Activated CD8-positive, alpha-beta T cell treated with anti-CD3 and anti-CD28 coated beads, Interleukin-2, amount 10 ng/mL, durations not matched to agents 7 days and 5 days (primary cell): Measurements from ENCODE around the gene PDE11A. TPM values are rescaled to one million over a fixed set of nuclear protein-coding genes. Genes with fewer than 3 reads are reported as not detected.

Experiments used
- ATAC-seq: fragments of 150-1000 bp; cut with Tn5 transposase; one replicate; pipeline ENCODE4 v1.10.0; 2021; ENCODE audit warnings: moderate library complexity
- CTCF ChIA-PET: fragments of 350-600 bp; sonication (Branson Sonifier 250); formaldehyde crosslinking; loops from one replicate; lab custom pipeline; 2021; ENCODE audit warnings: antibody characterized with exemption; lab: Charles Lee
- POLR2A ChIA-PET: fragments of 350-600 bp; sonication (Branson Sonifier 250); formaldehyde crosslinking; loops from one replicate; lab custom pipeline; 2021; ENCODE audit warnings: antibody characterized with exemption; lab: Charles Lee
- DNase-seq: peaks from one replicate; pipeline ENCODE4 v3.0.0-alpha.2; 2020
- H3K27ac Mint-ChIP-seq: one replicate; pipeline ENCODE4 v1.8.0; 2021; ENCODE audit warnings: mild to moderate bottlenecking, mixed read lengths
- H3K27me3 Mint-ChIP-seq: one replicate; pipeline ENCODE4 v1.8.0; 2021; ENCODE audit warnings: low read depth, mixed read lengths
- H3K36me3 Mint-ChIP-seq: one replicate; pipeline ENCODE4 v1.8.0; 2021; ENCODE audit warnings: low read depth, mixed read lengths
- H3K4me1 Mint-ChIP-seq: one replicate; pipeline ENCODE4 v1.8.0; 2021; ENCODE audit warnings: low read depth, mixed read lengths
- H3K4me3 Mint-ChIP-seq: one replicate; pipeline ENCODE4 v1.8.0; 2021; ENCODE audit warnings: mild to moderate bottlenecking, mixed read lengths
- H3K9me3 Mint-ChIP-seq: one replicate; pipeline ENCODE4 v1.8.0; 2022; ENCODE audit warnings: mixed read lengths; ENCODE audit not compliant: insufficient read depth
- total RNA-seq, 2 experiments: library from RNA; stranded (reverse); gene quantifications; one replicate each; pipeline ENCODE4 v1.2.3, GENCODE V29; 2021

Gene PDE11A
- total RNA-seq, 2 experiments from 2014 or later, result not detected

DNA sequence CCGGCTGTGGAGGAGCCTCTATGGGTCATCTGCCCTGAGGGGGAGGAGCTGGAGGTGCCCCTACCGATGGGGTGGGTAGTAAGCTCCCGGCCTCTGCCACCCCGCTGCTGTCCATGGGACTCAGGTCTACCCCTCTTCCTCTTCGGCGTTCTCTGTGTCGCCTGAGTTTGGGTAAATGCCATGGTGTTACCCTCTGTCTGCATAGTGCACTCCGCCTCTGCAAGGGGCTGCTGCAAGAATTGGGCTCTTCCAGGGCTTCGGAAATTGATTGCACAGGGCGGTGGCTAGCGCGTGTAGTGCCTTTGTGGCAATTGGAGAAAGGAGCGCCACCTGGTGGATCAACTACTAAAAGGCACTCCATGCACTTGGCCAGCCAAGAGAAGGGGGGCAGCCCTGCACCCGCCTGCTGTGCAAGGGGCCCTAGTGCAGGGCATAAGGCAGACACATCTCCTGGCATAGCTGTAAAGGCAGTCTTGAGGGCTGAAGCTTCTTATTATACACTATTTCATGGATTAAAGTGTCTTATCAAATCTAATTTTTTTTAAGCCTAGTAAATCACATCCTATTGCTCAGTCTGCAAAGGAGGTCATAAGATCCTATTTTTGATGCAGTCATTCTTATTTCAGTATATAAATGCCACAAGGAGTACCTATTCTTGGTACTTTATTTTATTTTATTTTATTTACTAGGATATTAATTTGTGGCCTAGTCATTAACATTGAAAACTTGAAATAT, 308.9 kb downstream of the PDE11A start:
- no peaks in the 10 kb centered on the region for H3K9me3 Mint-ChIP-seq
- peak; percentile 88 for DNase-seq
- no peak overlapping the region for H3K4me3 Mint-ChIP-seq
- H3K4me1 Mint-ChIP-seq, result peaks cover 3% of the 10 kb centered on the region
- H3K27ac Mint-ChIP-seq, result no peak overlapping the region
- ChIA-PET POLR2A (no interaction called here), CTCF (interaction anchor here (0.6 to 3.7 kb wide), 14 partner anchors 9 to 599 kb away, joined by 3 to 25 read pairs (median 4); no protein-coding TSS in a partner anchor)
- peak; percentile 99 for ATAC-seq
- no peaks in the 10 kb centered on the region for H3K36me3 Mint-ChIP-seq
- peaks cover 17% of the 10 kb centered on the region for H3K27me3 Mint-ChIP-seq

GRCh38 chr2:177759443-177759842, 313.1 kb downstream of the PDE11A start:
- Mint-ChIP-seq H3K9me3 (no peaks in the 10 kb centered on the region), H3K4me3 (no peak overlapping the region), H3K27ac (no peak overlapping the region), H3K27me3 (peaks cover 23% of the 10 kb centered on the region), H3K36me3 (no peaks in the 10 kb centered on the region), H3K4me1 (peaks cover 3% of the 10 kb centered on the region)
- ATAC-seq (no peak), DNase-seq (no peak)
- CTCF ChIA-PET, result interaction anchor here (0.7 to 1.6 kb wide), 4 partner anchors 8 to 594 kb away, joined by 3 to 5 read pairs (median 4); no protein-coding TSS in a partner anchor
- POLR2A ChIA-PET, result no interaction called here

DNA sequence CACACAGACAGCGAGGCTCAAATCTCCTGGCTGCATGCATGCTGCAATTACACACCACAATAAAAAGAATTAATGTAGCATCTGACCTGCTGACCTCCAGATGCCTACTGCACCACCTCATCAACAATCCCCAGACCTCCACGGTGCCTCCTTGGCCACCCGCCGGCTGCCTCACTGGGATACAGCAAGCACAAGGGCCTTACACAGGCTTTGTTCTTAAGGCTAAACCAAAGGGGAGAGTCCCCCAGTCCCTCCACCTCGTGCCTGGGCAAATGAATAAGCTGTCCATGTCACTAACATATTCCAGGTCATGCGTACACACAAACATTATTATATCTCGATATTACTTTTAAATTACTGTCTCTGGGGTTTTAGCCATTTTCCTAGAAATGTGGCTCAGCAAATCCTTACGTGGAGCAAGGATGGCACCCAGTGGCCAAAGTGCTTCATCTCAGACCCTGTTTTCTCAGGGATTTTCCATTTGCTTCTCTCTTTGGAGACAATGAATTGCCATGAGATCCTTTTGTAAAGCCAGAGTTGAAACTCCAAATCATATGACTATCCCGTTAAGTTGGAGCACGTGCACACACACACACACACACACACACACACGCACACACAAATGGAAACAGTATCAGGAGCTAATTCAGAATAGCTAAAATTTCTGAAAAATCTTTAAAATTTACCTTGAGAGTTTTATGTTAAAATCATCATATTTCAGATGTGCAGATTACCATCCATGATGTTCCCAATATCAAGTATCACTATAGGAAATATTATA, 313.8 kb downstream of the PDE11A start:
- POLR2A ChIA-PET, result no interaction called here
- CTCF ChIA-PET, result interaction anchor here (0.7 to 1.6 kb wide), 4 partner anchors 9 to 422 kb away, joined by 3 to 5 read pairs (median 4); no protein-coding TSS in a partner anchor
- ATAC-seq (no peak), DNase-seq (no peak)
- Mint-ChIP-seq H3K36me3 (no peaks in the 10 kb centered on the region), H3K27ac (no peak overlapping the region), H3K4me3 (no peak overlapping the region), H3K4me1 (peaks cover 3% of the 10 kb centered on the region), H3K9me3 (no peaks in the 10 kb centered on the region), H3K27me3 (peaks cover 26% of the 10 kb centered on the region)

- no peak for ATAC-seq
- ChIA-PET CTCF (interaction anchor here (1.7 kb wide), 1 partner anchor 11 kb away, joined by 4 read pairs; no protein-coding TSS in a partner anchor), POLR2A (interaction anchor here (0.5 kb wide), 1 partner anchor 58 kb away, joined by 3 read pairs; no protein-coding TSS in a partner anchor)
- Mint-ChIP-seq H3K36me3 (no peaks in the 10 kb centered on the region), H3K27me3 (peaks cover 22% of the 10 kb centered on the region), H3K27ac (no peak overlapping the region), H3K9me3 (no peaks in the 10 kb centered on the region), H3K4me1 (no peaks in the 10 kb centered on the region), H3K4me3 (no peak overlapping the region)
- DNase-seq, result no peak
Observed at GRCh38 chr2:177756336-177756735, 316.2 kb downstream of the PDE11A start.

- ChIA-PET POLR2A (no interaction called here), CTCF (interaction anchor here (1.4 to 1.6 kb wide), 2 partner anchors 8 to 12 kb away, joined by 4 to 6 read pairs; no protein-coding TSS in a partner anchor)
- peaks cover 13% of the 10 kb centered on the region for H3K27me3 Mint-ChIP-seq
- no peaks in the 10 kb centered on the region for H3K9me3 Mint-ChIP-seq
- no peak for ATAC-seq
- DNase-seq, result no peak
- no peak overlapping the region for H3K27ac Mint-ChIP-seq
- H3K4me1 Mint-ChIP-seq, result no peaks in the 10 kb centered on the region
- no peaks in the 10 kb centered on the region for H3K36me3 Mint-ChIP-seq
- H3K4me3 Mint-ChIP-seq, result no peak overlapping the region
Observed at GRCh38 chr2:177754492-177754873, 318.1 kb downstream of the PDE11A start.

GRCh38 chr2:177753682-177754491, 318.7 kb downstream of the PDE11A start:
- H3K36me3 Mint-ChIP-seq, result no peaks in the 10 kb centered on the region
- DNase-seq, result no peak
- ATAC-seq, result peak; percentile 44
- no peaks in the 10 kb centered on the region for H3K9me3 Mint-ChIP-seq
- H3K4me1 Mint-ChIP-seq, result no peaks in the 10 kb centered on the region
- ChIA-PET CTCF (interaction anchor here (1.3 to 1.6 kb wide), 3 partner anchors 9 to 12 kb away, joined by 3 to 6 read pairs (median 4); no protein-coding TSS in a partner anchor), POLR2A (no interaction called here)
- H3K4me3 Mint-ChIP-seq, result no peak overlapping the region
- no peak overlapping the region for H3K27ac Mint-ChIP-seq
- peaks cover 13% of the 10 kb centered on the region for H3K27me3 Mint-ChIP-seq

DNA sequence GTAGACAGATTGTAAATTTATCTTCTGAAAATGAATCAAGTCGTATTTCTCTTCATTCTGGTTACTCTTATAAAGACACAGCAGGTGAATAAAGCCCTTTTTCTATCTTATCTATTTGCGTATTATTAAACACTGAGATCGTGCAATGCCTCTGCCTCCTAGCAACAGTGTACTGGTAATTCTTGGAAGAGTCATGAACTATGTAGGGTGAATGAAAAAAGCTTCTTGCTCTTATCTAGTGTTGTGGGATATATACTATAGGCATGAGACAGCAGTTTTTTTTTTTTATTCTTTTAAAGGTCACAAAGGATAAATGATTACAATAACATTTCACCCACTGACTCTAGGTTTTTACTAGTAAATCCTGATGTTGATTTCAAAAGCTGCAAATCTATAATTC, 324.2 kb downstream of the PDE11A start:
- no peak overlapping the region for H3K27ac Mint-ChIP-seq
- ChIA-PET POLR2A (no interaction called here), CTCF (no interaction called here)
- no peaks in the 10 kb centered on the region for H3K4me1 Mint-ChIP-seq
- no peaks in the 10 kb centered on the region for H3K9me3 Mint-ChIP-seq
- ATAC-seq (no peak), DNase-seq (no peak)
- peaks cover 19% of the 10 kb centered on the region for H3K27me3 Mint-ChIP-seq
- H3K36me3 Mint-ChIP-seq, result no peaks in the 10 kb centered on the region
- no peak overlapping the region for H3K4me3 Mint-ChIP-seq

- no peaks in the 10 kb centered on the region for H3K4me1 Mint-ChIP-seq
Observed at GRCh38 chr2:177747384-177747783, 325.2 kb downstream of the PDE11A start.

DNA sequence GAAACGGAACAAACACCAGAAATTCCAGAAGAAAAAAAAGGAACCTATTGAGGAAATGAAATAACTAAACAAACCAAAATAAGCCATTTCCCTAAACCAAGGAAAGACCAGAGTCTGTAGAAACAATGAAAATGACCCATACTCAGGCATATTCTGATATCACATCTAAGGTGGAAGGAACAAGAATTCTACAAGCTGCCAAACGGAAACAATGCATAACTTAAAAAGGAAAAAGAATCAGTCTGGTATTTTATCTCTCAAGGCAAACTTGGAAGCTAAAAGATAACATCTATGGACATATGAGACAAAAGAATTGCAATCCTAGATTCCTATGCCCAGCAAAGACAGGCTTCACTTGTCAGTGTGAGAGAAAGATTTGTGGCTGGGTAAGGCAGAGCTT, 326.2 kb downstream of the PDE11A start:
- Mint-ChIP-seq H3K27ac (no peak overlapping the region), H3K9me3 (no peaks in the 10 kb centered on the region), H3K27me3 (peaks cover 24% of the 10 kb centered on the region), H3K4me1 (no peaks in the 10 kb centered on the region), H3K36me3 (no peaks in the 10 kb centered on the region), H3K4me3 (no peak overlapping the region)
- CTCF ChIA-PET, result interaction anchor here (0.6 kb wide), 1 partner anchor 22 kb away, joined by 3 read pairs; no protein-coding TSS in a partner anchor
- ATAC-seq (no peak), DNase-seq (no peak)
- POLR2A ChIA-PET, result no interaction called here

More at GRCh38 chr2:177747384-177747783, 325.2 kb downstream of the PDE11A start:
- H3K4me3 Mint-ChIP-seq, result no peak overlapping the region
- H3K9me3 Mint-ChIP-seq, result no peaks in the 10 kb centered on the region
- ChIA-PET CTCF (no interaction called here), POLR2A (interaction anchor here (0.7 kb wide), 1 partner anchor 266 kb away, joined by 3 read pairs; no protein-coding TSS in a partner anchor)
- no peak for ATAC-seq
- H3K36me3 Mint-ChIP-seq, result no peaks in the 10 kb centered on the region
- H3K27me3 Mint-ChIP-seq, result peaks cover 20% of the 10 kb centered on the region
- no peak overlapping the region for H3K27ac Mint-ChIP-seq
- DNase-seq, result no peak

DNA sequence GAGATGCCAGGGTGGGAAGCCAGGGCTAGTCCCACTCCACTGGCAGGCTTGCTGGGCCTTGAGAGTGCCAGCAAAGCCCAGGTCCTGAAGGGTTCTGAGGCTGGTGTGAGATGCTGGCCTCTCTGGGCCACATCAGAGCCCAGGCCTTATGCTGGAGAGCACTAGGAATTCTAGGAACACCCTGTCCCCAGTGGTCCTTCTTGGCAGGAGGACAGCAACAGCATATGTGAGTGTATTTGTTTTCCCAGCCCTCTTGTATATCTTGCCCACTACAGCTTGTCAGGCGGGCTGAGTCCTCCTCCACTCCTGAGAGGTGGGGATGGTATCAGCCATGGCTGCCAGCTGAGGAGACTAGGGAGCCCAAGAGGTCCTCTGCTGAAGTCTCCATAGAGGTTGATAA, 327.0 kb downstream of the PDE11A start:
- no peak overlapping the region for H3K4me3 Mint-ChIP-seq
- no peak overlapping the region for H3K27ac Mint-ChIP-seq
- CTCF ChIA-PET, result interaction anchor here (0.6 kb wide), 1 partner anchor 314 kb away, joined by 3 read pairs; no protein-coding TSS in a partner anchor
- DNase-seq, result peak; percentile 3
- no peak for ATAC-seq
- no peaks in the 10 kb centered on the region for H3K4me1 Mint-ChIP-seq
- H3K36me3 Mint-ChIP-seq, result no peaks in the 10 kb centered on the region
- peaks cover 25% of the 10 kb centered on the region for H3K27me3 Mint-ChIP-seq
- H3K9me3 Mint-ChIP-seq, result no peaks in the 10 kb centered on the region
- POLR2A ChIA-PET, result no interaction called here

- Mint-ChIP-seq H3K9me3 (no peaks in the 10 kb centered on the region), H3K27me3 (peaks cover 23% of the 10 kb centered on the region), H3K4me1 (no peaks in the 10 kb centered on the region), H3K27ac (no peak overlapping the region), H3K4me3 (no peak overlapping the region), H3K36me3 (no peaks in the 10 kb centered on the region)
- ATAC-seq, result no peak
- CTCF ChIA-PET, result interaction anchor here (0.7 to 1.1 kb wide), 3 partner anchors 9 to 408 kb away, joined by 3 read pairs; no protein-coding TSS in a partner anchor
- POLR2A ChIA-PET, result no interaction called here
- DNase-seq, result no peak
Observed at GRCh38 chr2:177742851-177743250, 329.7 kb downstream of the PDE11A start.
